Measurements from ENCODE around the gene NRCAM.

Gene NRCAM

GRCh38 chr7:108423089-108423989 is 32.9 kb downstream of the NRCAM start:
- no peak for DNase-seq

GRCh38 chr7:108421720-108422331 is 34.4 kb downstream of the NRCAM start:
- no peak for DNase-seq

GRCh38 chr7:108419961-108420908 is 36.0 kb downstream of the NRCAM start:
- DNase-seq, result no peak

GRCh38 chr7:108418946-108419345 is 37.3 kb downstream of the NRCAM start:
- no peak for DNase-seq

- no peak for DNase-seq
Observed at GRCh38 chr7:108417926-108418325, 38.3 kb downstream of the NRCAM start.

GRCh38 chr7:108417144-108417543 is 39.1 kb downstream of the NRCAM start:
- DNase-seq, result no peak

- DNase-seq, result no peak
Observed at GRCh38 chr7:108415821-108416536, 40.3 kb downstream of the NRCAM start.

DNA sequence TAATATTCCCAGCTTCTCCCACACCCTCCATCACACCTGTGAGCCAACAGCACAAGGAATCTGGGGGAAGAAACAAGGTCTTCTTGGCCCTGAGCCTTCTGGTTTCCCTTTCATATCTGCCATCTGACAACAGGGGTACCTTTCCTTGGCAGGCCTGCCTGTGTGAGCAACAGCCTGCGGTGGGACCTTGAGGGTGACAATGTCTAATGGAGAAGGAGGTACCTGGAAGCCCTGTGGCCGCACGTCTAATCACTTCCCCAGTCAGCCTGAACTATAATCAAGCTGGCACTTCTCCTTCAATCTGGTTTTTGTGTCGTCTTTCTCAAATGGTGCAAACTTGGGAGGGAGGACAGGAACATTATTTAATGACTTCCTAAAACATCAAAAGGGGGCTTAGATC is 41.2 kb downstream of the NRCAM start:
- DNase-seq, result no peak

- DNase-seq, result no peak
Observed at GRCh38 chr7:108413782-108414492, 42.3 kb downstream of the NRCAM start.

DNA sequence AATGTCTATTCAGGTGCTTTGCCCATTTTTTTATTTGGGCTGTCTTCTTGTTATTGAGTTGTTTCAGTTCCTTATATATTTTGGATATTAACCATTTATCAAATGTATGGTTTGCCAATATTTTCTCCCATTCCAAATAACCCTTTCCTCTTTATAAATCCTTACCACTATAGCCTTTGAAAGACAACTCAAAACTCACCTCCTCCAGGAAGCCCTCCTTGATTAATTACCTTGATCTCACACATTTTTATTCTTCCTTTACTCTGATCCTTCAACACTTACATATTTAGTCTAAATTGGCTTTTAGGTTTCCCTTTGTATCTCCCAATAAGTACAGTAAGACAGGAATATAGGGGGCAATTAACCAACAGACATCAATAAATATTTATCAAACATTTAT is 42.9 kb downstream of the NRCAM start:
- no peak for DNase-seq

DNA sequence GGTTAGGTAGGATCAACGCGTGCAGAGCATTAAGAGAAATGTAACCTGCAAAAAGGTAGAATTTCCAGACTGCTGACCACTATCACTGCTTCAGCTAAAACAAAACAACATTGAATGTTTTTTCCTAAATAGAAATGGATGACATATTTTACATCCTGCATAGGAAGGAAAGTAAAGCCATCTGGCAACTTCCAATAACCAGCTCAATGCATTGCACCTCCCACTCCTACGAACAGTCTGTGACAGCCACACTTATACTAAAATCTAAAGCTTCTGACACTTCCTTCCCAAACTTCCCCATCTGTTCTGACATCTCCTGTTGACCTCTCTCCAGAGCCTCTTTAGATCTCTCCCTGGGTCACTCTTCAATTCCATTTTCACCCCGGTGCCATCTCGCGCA is 47.1 kb downstream of the NRCAM start:
- DNase-seq, result no peak

- DNase-seq, result no peak
Observed at GRCh38 chr7:108408296-108408991, 47.8 kb downstream of the NRCAM start.

- no peak for DNase-seq
Observed at GRCh38 chr7:108407676-108408075, 48.6 kb downstream of the NRCAM start.

- no peak for DNase-seq
Observed at GRCh38 chr7:108406222-108406890, 49.9 kb downstream of the NRCAM start.

DNA sequence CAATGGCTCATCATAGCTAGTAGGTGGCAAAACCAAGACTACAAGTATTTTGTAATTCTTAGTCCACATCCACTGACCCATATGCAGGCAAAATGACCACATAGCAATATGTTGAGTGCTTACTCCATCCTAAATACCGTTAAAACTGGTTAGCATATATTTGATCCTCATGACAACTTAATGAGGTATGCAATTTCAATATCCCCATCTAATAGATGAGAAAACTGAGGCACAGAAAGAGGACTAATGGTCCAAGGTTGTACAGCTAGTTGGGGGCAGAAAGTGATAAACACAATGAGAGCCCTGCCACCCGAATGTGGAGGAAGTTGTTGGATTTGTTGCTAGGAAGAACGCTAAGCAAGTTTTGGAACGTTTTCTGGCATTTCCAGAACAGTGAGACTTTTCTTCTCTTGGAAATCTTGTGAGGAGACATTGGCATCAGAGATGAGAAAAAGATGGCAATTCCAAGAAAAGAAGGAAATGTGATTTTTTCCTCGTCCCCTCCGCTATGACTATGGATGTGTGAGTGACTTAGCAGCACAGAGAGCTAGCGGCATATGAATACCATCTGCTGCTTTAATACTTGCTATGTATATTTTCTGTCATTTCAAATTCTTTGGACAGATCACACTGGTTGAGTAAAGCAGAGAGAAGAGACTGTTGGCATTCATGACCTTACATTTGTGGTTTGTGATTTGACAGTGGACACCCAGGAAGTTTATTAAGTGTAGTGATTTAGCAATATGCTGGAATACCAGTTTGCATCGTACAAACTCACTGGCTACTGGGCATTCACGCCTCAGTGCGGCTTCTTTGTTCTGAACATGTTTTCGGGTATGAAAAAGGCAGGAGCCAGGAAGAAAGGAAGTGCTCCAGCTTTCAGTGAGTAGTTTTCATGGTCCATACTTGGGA is 51.5 kb downstream of the NRCAM start:
- DNase-seq, result no peak

- DNase-seq, result no peak
Observed at GRCh38 chr7:108403597-108404217, 52.5 kb downstream of the NRCAM start.

- no peak for DNase-seq
Observed at GRCh38 chr7:108402865-108403264, 53.4 kb downstream of the NRCAM start.

DNA sequence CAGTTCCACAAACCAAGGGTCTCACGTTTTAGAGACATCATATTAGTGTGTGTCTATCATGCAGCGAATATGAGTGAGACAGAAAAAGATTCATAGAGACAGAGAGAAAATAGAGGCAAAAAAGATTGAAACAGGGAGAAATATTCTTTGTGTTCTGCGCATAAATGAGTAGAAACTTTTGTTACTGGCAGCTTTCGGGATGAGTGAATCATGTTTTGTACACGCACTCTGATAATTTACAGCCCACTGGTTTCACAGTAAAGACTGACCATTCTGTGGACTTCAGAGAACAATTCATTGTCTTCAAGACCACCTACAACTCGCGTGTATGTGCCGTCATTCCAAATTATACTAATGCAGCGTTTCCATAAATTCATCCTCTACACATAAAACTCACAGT is 60.2 kb downstream of the NRCAM start:
- no peak for DNase-seq

GRCh38 chr7:108395426-108395825 is 60.8 kb downstream of the NRCAM start:
- DNase-seq, result no peak
